Caco-2 (cell line): ENCODE measurements around the gene ADARB1. TPM values are rescaled to one million over a fixed set of nuclear protein-coding genes. Genes with fewer than 3 reads are reported as not detected.

ENCODE experiments used
- BruUV-seq: library from RNA; stranded (reverse); fragments of 400-500 nt; replicated peaks from 2 replicates; lab custom pipeline; 2021; lab: Mats Ljungman, UMichigan
- CTCF ChIA-PET: fragments of 300-600 bp; sonication (Branson Sonifier 250); formaldehyde crosslinking; loops from one replicate; lab custom pipeline; 2022; ENCODE audit warnings: antibody characterized with exemption; lab: Charles Lee
- POLR2A ChIA-PET: fragments of 300-600 bp; sonication (Branson Sonifier 250); formaldehyde crosslinking; loops from one replicate; lab custom pipeline; 2022; ENCODE audit warnings: antibody characterized with exemption; lab: Charles Lee
- DNase-seq, 2 experiments: peaks; one replicate each; pipeline versions ENCODE4 v3.0.0 to v3.0.0-alpha.2; 2020 to 2022
- H3K27me3 ChIP-seq: replicated peaks from 2 replicates; pipeline ENCODE4 v1.6.0; 2011; ENCODE audit warnings: low read length; ENCODE audit not compliant: control insufficient read depth, insufficient read depth
- H3K36me3 ChIP-seq: 2 replicates; pipeline ENCODE4 v1.5.1; 2011; ENCODE audit warnings: low read length; ENCODE audit not compliant: control insufficient read depth, insufficient read depth
- H3K4me1 ChIP-seq: fragments of 250-450 bp; sonication (Bioruptor Pico); 2 replicates; pipeline ENCODE4 v1.5.1; 2020; ENCODE audit warnings: mild to moderate bottlenecking
- H3K4me3 ChIP-seq: 2 replicates; pipeline ENCODE4 v1.5.1; 2011; ENCODE audit warnings: low read depth, mild to moderate bottlenecking, control low read depth, low read length
- H3K9me3 ChIP-seq: fragments of 250-450 bp; sonication (Bioruptor Pico); 2 replicates; pipeline ENCODE4 v1.5.1; 2020; ENCODE audit warnings: mild to moderate bottlenecking, moderate library complexity
- H3K27ac Mint-ChIP-seq: one replicate; pipeline ENCODE4 v1.8.0; 2022; ENCODE audit warnings: mixed read lengths; ENCODE audit not compliant: unreplicated experiment
- H3K27me3 Mint-ChIP-seq: one replicate; pipeline ENCODE4 v1.8.0; 2022; ENCODE audit warnings: mixed read lengths; ENCODE audit not compliant: insufficient read depth, unreplicated experiment
- H3K36me3 Mint-ChIP-seq: one replicate; pipeline ENCODE4 v1.8.0; 2022; ENCODE audit warnings: mild to moderate bottlenecking, mixed read lengths; ENCODE audit not compliant: insufficient read depth, unreplicated experiment
- H3K4me1 Mint-ChIP-seq: one replicate; pipeline ENCODE4 v1.8.0; 2022; ENCODE audit warnings: low read depth, mixed read lengths; ENCODE audit not compliant: unreplicated experiment
- H3K4me3 Mint-ChIP-seq: one replicate; pipeline ENCODE4 v1.8.0; 2022; ENCODE audit warnings: mild to moderate bottlenecking, moderate library complexity, mixed read lengths; ENCODE audit not compliant: unreplicated experiment
- H3K9me3 Mint-ChIP-seq: one replicate; pipeline ENCODE4 v1.8.0; 2022; ENCODE audit warnings: mixed read lengths; ENCODE audit not compliant: unreplicated experiment
- intact Hi-C: fragments of 100-400 bp; cut with micrococcal nuclease; formaldehyde crosslinking; loops from one replicate; pipeline ENCODE4 v1.10.0; 2022; ENCODE audit not compliant: unreplicated experiment
- total RNA-seq: library from RNA; stranded (reverse); gene quantifications from 2 replicates; pipeline ENCODE4 v1.2.3, GENCODE V29; 2022
- TF ChIP-seq, protein P1 (sequence below), 2 experiments: fragments of 200-600 bp in 1 of 2; IDR thresholded peaks; 1 replicate in 1 of 2; 2 replicates in 1 of 2; pipeline versions ENCODE4 v1.5.1 to v1.8.0; 2011 to 2022; ENCODE audit warnings: antibody characterized with exemption in 1 of 2, control low read depth in 1 of 2, inconsistent platforms in 1 of 2, low read depth in 1 of 2, low read length in 1 of 2, mild to moderate bottlenecking in 1 of 2, moderate library complexity in 1 of 2; ENCODE audit not compliant: insufficient read depth in 1 of 2, severe bottlenecking in 1 of 2, unreplicated experiment in 1 of 2

ADARB1 gene
- total RNA-seq, 1 experiment from 2014 or later: 25.4 TPM

DNA sequence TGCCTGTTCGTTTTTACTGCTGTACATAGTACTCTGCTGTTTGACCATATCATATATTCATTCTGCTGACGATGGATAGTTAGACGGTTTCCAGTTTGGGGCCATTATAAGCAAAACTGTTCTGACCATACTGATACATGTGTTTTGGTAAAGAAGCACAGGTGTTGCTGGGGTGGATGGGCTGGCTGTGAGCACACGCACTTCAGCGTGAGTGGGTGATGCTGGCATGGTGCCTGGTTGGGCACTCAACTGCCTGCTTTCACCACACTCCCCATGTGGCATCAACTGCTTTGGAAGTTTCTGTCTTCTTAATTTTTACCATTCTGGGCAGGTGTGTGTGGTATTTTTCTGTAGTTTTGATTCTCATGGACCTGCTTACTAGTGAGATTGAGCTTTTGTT lies 37.3 kb downstream of the ADARB1 start:
- H3K4me1 ChIP-seq: no peaks in the 10 kb centered on the region
- ChIA-PET POLR2A (interaction anchor here (0.6 kb wide), 1 partner anchor 177 kb away, joined by 3 read pairs; no protein-coding TSS in a partner anchor), CTCF (no interaction called here)
- H3K36me3 Mint-ChIP-seq: no peaks in the 10 kb centered on the region
- TF ChIP-seq, protein P1, sequence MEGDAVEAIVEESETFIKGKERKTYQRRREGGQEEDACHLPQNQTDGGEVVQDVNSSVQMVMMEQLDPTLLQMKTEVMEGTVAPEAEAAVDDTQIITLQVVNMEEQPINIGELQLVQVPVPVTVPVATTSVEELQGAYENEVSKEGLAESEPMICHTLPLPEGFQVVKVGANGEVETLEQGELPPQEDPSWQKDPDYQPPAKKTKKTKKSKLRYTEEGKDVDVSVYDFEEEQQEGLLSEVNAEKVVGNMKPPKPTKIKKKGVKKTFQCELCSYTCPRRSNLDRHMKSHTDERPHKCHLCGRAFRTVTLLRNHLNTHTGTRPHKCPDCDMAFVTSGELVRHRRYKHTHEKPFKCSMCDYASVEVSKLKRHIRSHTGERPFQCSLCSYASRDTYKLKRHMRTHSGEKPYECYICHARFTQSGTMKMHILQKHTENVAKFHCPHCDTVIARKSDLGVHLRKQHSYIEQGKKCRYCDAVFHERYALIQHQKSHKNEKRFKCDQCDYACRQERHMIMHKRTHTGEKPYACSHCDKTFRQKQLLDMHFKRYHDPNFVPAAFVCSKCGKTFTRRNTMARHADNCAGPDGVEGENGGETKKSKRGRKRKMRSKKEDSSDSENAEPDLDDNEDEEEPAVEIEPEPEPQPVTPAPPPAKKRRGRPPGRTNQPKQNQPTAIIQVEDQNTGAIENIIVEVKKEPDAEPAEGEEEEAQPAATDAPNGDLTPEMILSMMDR (IDR thresholded peaks at IDR 0.05; ENCODE audit: insufficient read depth in 1 of 2, low read depth in 1 of 2, low read length in 1 of 2, severe bottlenecking in 1 of 2, unreplicated experiment in 1 of 2): no peak
- H3K4me3 Mint-ChIP-seq: no peak overlapping the region
- no peaks in the 10 kb centered on the region for H3K9me3 ChIP-seq
- no peaks in the 10 kb centered on the region for H3K4me1 Mint-ChIP-seq
- H3K36me3 ChIP-seq: no peaks in the 10 kb centered on the region
- no peak for DNase-seq
- no peak overlapping the region for H3K27ac Mint-ChIP-seq
- intact Hi-C loops: no loop called here
- no peak overlapping the region for H3K4me3 ChIP-seq
- H3K27me3 Mint-ChIP-seq: no peaks in the 10 kb centered on the region
- no peaks in the 10 kb centered on the region for H3K27me3 ChIP-seq
- no TSS peak for BruUV-seq
- H3K9me3 Mint-ChIP-seq: no peaks in the 10 kb centered on the region

DNA sequence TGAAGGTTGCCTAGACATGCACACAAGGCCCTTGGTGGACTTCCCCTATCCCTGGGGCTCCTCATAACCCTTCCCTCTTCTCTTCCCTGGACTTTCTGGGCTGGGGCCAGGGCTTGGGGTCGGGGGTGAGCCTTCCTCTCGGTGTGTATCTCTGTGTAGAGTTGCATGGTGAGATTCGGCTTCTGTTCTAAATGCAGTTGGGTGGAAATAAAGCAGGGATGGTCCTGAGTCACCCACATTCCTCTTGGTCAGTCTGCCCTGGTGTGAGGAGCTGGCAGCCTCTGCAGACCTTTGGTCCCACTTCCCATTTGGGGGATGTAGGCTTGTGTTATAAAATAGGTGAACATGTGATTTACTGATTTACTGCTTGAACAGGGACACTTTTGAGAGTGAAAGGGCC lies 38.0 kb downstream of the ADARB1 start:
- no TSS peak for BruUV-seq
- DNase-seq: no peak
- H3K9me3 Mint-ChIP-seq: no peaks in the 10 kb centered on the region
- intact Hi-C loops: no loop called here
- H3K9me3 ChIP-seq: no peaks in the 10 kb centered on the region
- TF ChIP-seq, protein P1 (IDR thresholded peaks at IDR 0.05; ENCODE audit: insufficient read depth in 1 of 2, low read depth in 1 of 2, low read length in 1 of 2, severe bottlenecking in 1 of 2, unreplicated experiment in 1 of 2): no peak
- H3K27me3 ChIP-seq: no peaks in the 10 kb centered on the region
- no peaks in the 10 kb centered on the region for H3K27me3 Mint-ChIP-seq
- no peaks in the 10 kb centered on the region for H3K36me3 Mint-ChIP-seq
- ChIA-PET CTCF (no interaction called here), POLR2A (interaction anchor here (0.6 kb wide), 1 partner anchor 178 kb away, joined by 3 read pairs; no protein-coding TSS in a partner anchor)
- no peaks in the 10 kb centered on the region for H3K4me1 ChIP-seq
- no peaks in the 10 kb centered on the region for H3K4me1 Mint-ChIP-seq
- no peaks in the 10 kb centered on the region for H3K36me3 ChIP-seq
- no peak overlapping the region for H3K4me3 ChIP-seq
- H3K4me3 Mint-ChIP-seq: no peak overlapping the region
- no peak overlapping the region for H3K27ac Mint-ChIP-seq

DNA sequence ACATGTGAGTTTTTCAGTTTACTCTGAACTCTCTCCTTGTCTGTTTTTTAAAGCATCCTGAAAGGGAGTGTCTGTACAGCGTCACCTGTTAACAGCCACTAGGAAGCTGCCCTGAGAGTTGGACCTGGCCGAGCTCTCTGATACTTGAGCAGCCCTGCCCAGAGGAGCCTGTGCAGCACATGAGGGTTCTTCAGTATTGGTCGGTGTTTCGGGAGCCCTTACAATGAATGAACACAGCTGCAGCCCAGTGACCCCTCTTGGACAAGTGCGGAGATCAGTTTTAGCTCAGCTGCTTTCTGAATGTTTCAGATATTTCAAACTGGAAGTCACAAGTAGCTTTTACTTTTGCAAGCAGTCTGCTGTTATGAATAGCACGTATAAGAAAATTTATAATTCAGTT lies 39.2 kb downstream of the ADARB1 start:
- intact Hi-C loops: no loop called here
- no peaks in the 10 kb centered on the region for H3K4me1 Mint-ChIP-seq
- no peaks in the 10 kb centered on the region for H3K36me3 Mint-ChIP-seq
- no peaks in the 10 kb centered on the region for H3K27me3 Mint-ChIP-seq
- ChIA-PET CTCF (interaction anchor here (1.1 kb wide), 1 partner anchor 15 kb away, joined by 3 read pairs; no protein-coding TSS in a partner anchor), POLR2A (no interaction called here)
- no peak for DNase-seq
- no TSS peak for BruUV-seq
- no peak overlapping the region for H3K4me3 Mint-ChIP-seq
- no peaks in the 10 kb centered on the region for H3K9me3 Mint-ChIP-seq
- Histone ChIP-seq H3K4me1 (no peaks in the 10 kb centered on the region), H3K27me3 (no peaks in the 10 kb centered on the region), H3K36me3 (no peaks in the 10 kb centered on the region), H3K9me3 (no peaks in the 10 kb centered on the region), H3K4me3 (no peak overlapping the region)
- TF ChIP-seq, protein P1 (IDR thresholded peaks at IDR 0.05; ENCODE audit: insufficient read depth in 1 of 2, low read depth in 1 of 2, low read length in 1 of 2, severe bottlenecking in 1 of 2, unreplicated experiment in 1 of 2): no peak
- H3K27ac Mint-ChIP-seq: no peak overlapping the region
